ENCODE measurements around the gene CYP2D6.

DNA sequence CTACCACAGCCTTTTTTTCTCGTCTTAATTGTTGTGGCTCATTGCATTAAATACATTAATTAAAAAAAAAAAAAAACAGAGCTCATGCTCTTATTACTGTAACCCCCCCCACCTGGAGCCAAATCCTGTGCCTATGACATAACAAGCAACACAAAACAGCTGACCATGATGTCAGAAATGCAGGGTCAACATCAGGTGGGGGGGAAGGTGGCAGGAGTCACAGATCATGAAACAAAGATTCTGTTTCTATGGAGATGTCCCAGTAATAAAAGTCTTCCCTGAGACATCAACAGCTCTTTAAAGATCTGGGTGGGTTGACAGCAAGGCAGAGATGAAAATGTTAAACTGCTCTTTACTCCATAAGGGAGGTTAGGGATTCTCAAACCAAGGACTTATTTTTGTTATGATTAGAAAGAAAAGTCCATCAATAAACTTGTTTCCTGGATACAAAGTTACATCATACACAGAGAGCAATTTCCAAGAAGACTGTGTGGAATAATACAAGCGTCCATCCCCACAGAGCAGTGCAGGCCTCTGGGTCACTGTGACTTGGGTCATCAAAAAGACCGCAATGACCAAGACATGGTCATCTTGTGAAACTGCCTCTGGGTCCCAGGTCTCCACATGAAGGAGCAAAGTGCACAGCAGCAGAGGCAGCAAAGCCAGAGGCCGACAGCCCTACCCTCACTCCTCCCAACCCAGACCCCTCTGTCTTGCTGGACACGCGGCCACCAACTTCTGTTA lies 42.7 kb upstream of the CYP2D6 start:
- TF ChIP-seq GATA3 (IDR thresholded peaks at IDR 0.05; ENCODE audit: low read depth, low read length) = no peak
- no peak for TF ChIP-seq GATA2 (IDR thresholded peaks at IDR 0.05; ENCODE audit: low read depth, low read length)
